GM12875 (cell line): Measurements from ENCODE around the gene NTNG1.

ENCODE experiments used
- H3K4me3 ChIP-seq: one replicate; pipeline ENCODE4 v1.5.1; 2011; ENCODE audit warnings: low read depth, low read length, control low read depth
- CTCF ChIP-seq: IDR thresholded peaks from 2 replicates; pipeline ENCODE4 v1.5.1; 2011; ENCODE audit warnings: low read depth, mild to moderate bottlenecking, control low read depth, inconsistent platforms, low read length, moderate library complexity, borderline replicate concordance; ENCODE audit not compliant: insufficient read depth

Gene NTNG1

GRCh38 chr1:107365527-107366240 is 224.8 kb downstream of the NTNG1 start:
- no peak for TF ChIP-seq CTCF

GRCh38 chr1:107378426-107378825 is 237.6 kb downstream of the NTNG1 start:
- TF ChIP-seq CTCF: no peak
- H3K4me3 ChIP-seq: no peak overlapping the region

More at GRCh38 chr1:107365527-107366240, 224.8 kb downstream of the NTNG1 start:
- no peak overlapping the region for H3K4me3 ChIP-seq

GRCh38 chr1:107378866-107379265 is 238.0 kb downstream of the NTNG1 start:
- no peak for TF ChIP-seq CTCF
- no peak overlapping the region for H3K4me3 ChIP-seq

GRCh38 chr1:107379826-107380225 is 239.0 kb downstream of the NTNG1 start:
- no peak overlapping the region for H3K4me3 ChIP-seq
- TF ChIP-seq CTCF: no peak

GRCh38 chr1:107389410-107390396 is 248.9 kb downstream of the NTNG1 start:
- no peak for TF ChIP-seq CTCF
- H3K4me3 ChIP-seq: no peak overlapping the region

GRCh38 chr1:107394301-107394700 is 253.5 kb downstream of the NTNG1 start:
- no peak for TF ChIP-seq CTCF
- no peak overlapping the region for H3K4me3 ChIP-seq

- TF ChIP-seq CTCF: no peak
- H3K4me3 ChIP-seq: no peak overlapping the region
These were observed 260.9 kb downstream of the NTNG1 start for GRCh38 chr1:107401704-107402103.
